H1 (cell line): ENCODE results near the gene DNAJC10. TPM values are rescaled to one million over a fixed set of nuclear protein-coding genes. Genes with fewer than 3 reads are reported as not detected.

Experiments used
- BRCA1 ChIP-seq: IDR thresholded peaks from 2 replicates; pipeline ENCODE4 v1.6.1; 2012; ENCODE audit warnings: low read depth, low read length, improper control_type of control experiment
- CBX5 ChIP-seq: fragments of 300-800, 300-1000 bp; sonication (generic); IDR thresholded peaks from 2 replicates; pipeline ENCODE4 v1.7.1; 2016; ENCODE audit warnings: antibody characterized with exemption, low read length, low read depth
- CBX8 ChIP-seq: fragments of 300-800, 300-1000 bp; sonication (generic); IDR thresholded peaks from 2 replicates; pipeline ENCODE4 v1.7.1; 2016; ENCODE audit warnings: low read depth, low read length, borderline replicate concordance
- CHD7 ChIP-seq: fragments of 300-600 bp; sonication (generic); IDR thresholded peaks from 2 replicates; pipeline ENCODE4 v1.7.1; 2012; ENCODE audit warnings: low read length, moderate library complexity, mild to moderate bottlenecking, inconsistent platforms; ENCODE audit not compliant: insufficient replicate concordance
- E2F6 ChIP-seq: IDR thresholded peaks from 2 replicates; pipeline ENCODE4 v1.6.1; 2012; ENCODE audit warnings: inconsistent platforms
- EZH2 ChIP-seq: fragments of 200-600 bp; sonication (generic); IDR thresholded peaks from 2 replicates; pipeline ENCODE4 v1.7.1; 2012; ENCODE audit warnings: low read depth, mild to moderate bottlenecking, moderate library complexity, low read length, inconsistent platforms; ENCODE audit not compliant: severe bottlenecking
- GABPA ChIP-seq: IDR thresholded peaks from 2 replicates; pipeline ENCODE4 v1.6.1; 2011; ENCODE audit warnings: mild to moderate bottlenecking, low read length, moderate library complexity, borderline replicate concordance; ENCODE audit not compliant: insufficient read depth
- HDAC2 ChIP-seq, 2 experiments: fragments of 300-600 bp in 1 of 2; sonication (generic) in 1 of 2; IDR thresholded peaks; 2 replicates each; pipeline ENCODE4 v1.6.1; 2011 to 2012; ENCODE audit warnings: low read depth in 2 of 2, low read length in 2 of 2, mild to moderate bottlenecking in 2 of 2, moderate library complexity in 2 of 2, borderline replicate concordance in 1 of 2, inconsistent platforms in 1 of 2
- SIX5 ChIP-seq: IDR thresholded peaks from 2 replicates; pipeline ENCODE4 v1.6.1; 2011; ENCODE audit warnings: mild to moderate bottlenecking, low read depth, low read length
- polyA plus RNA-seq, 7 experiments: library from polyadenylated mRNA; depleted of rRNA in 3 of 7; stranded (reverse) in 5 of 7; unstranded in 2 of 7; fragments of >200 nt in 5 of 7; fragments of 200-250 nt in 2 of 7; gene quantifications; 1 replicate in 5 of 7; 2 replicates in 1 of 7; 4 replicates in 1 of 7; pipeline versions ENCODE4 v1.2.1 to v1.2.3, GENCODE V29; 2011 to 2013; ENCODE audit warnings: missing spikeins in 2 of 7, mixed read lengths in 2 of 7
- total RNA-seq: library from RNA; stranded (reverse); fragmentation: NEBNext Ultra II Directional; extraction: Animal tissue kit (Norgen Biotek cat#: 25700); gene quantifications from 2 replicates; pipeline ENCODE4 v1.2.1, GENCODE V29; 2021

The DNAJC10 gene
- total and polyA plus RNA-seq, 2 of the 8 experiments (the other 6 are each of a cell fraction or from before 2014, with no cell fraction given): 23.2 to 121 TPM

- TF ChIP-seq CHD7 (no peak), BRCA1 (no peak), SIX5 (no peak), CBX8 (no peak), CBX5 (no peak), HDAC2 (IDR thresholded peaks at IDR 0.05; ENCODE audit: borderline replicate concordance in 1 of 2, low read depth in 2 of 2, low read length in 2 of 2) (no peak), EZH2 (no peak), E2F6 (no peak), GABPA (no peak)
These were observed 9.3 kb upstream of the DNAJC10 start (continued) for GRCh38 chr2:182706751-182707150.
